Left hindlimb (tissue), 1 donor: ENCODE results near the gene UBP1.
"Not testable (repeated sequence)": the region's sequence is repeated elsewhere in the genome, so short reads cannot be mapped to it uniquely, and the experiment has no call there.

Source experiments
- DNase-seq: peaks from one replicate; pipeline ENCODE4 v3.0.0-alpha.2; 2018

UBP1 gene, protein sequence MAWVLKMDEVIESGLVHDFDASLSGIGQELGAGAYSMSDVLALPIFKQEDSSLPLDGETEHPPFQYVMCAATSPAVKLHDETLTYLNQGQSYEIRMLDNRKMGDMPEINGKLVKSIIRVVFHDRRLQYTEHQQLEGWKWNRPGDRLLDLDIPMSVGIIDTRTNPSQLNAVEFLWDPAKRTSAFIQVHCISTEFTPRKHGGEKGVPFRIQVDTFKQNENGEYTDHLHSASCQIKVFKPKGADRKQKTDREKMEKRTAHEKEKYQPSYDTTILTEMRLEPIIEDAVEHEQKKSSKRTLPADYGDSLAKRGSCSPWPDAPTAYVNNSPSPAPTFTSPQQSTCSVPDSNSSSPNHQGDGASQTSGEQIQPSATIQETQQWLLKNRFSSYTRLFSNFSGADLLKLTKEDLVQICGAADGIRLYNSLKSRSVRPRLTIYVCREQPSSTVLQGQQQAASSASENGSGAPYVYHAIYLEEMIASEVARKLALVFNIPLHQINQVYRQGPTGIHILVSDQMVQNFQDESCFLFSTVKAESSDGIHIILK

DNA sequence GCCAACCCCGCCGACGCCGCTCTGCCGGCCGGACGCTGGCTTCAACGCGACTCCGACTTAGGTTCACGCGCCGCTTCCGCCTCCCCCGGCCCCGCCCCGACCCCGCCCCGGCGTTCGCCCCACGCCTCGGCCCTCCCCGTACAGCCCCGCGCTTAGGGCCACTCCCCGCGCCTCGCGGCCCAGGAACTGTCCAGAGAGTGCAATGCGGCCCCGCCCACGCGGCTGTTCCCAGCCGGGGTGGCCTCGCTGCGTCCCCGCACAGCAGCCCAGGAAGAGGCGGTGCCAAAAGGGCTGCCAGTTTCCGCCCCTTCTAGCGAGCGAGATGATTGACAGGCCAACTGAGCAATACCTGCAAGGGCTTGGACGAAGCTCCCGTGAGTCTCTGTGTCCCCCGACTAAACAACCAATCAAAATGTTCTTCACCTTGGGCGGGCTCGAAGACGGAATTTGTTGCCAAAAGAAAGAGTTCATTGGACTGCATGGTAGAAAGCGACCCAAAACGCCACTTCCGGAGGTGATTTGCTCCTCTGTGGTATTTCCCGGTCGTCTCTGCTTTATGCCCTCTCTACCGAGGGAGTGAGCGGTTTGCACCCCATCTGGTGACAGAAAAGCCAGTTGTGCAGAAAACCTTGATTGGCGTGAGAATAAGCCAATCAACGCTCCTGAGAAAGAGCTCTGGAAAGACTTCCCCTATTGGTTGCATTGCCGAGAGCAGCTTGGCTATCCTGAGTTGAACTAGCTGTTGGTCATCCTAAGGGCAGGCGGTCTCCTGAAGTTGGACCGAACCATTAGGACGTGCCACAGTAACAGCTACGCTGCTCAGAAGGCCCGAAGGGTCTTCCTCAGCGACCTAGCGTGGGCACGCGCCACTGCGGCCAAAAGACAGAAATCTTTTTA, at the start of gene UBP1:
UBP1 (minus strand) TSS at position 78 of the 897 bp plus-strand sequence. CDS start 557 bp downstream, outside the sequence.
- DNase-seq, result peak; percentile 99

DNA sequence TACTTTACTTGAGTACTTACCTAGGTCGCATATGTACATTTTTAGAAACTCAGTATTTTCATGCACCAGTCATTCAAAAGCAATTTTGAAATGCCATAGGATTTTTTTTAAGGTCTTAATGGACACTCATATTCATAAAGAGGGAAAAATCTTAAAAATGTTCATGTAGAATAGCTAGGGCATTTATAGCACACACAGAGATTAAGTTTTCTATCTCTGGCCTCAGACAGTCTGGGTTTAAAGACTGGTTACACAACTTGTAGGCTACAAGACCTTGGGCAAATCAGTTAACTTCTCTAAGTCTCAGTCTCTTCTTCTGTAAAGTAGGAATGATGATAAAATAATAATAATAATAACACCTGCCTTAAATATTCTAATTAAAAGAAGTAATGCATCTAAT, 48.5 kb upstream of the UBP1 start:
- no peak for DNase-seq

DNA sequence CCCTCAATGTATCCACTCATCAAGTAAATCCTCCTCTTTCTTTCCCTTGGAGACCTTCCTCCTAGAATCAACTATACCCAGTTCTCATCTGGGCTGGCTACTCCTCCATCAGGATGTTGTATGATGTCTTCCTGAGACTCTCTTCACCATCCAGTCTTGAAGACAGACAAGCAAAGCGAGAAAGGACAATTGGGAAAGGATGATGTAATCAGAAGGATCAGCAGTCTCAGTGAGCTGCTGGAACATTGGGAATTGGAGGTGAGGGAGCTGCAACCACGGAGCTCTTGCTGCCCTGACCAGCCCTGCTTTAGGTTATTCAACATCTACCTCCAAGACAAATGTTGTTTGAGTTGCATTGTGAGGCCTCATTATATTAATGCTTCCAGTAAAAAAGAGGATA, 48.0 kb upstream of the UBP1 start:
- DNase-seq, result no peak

DNA sequence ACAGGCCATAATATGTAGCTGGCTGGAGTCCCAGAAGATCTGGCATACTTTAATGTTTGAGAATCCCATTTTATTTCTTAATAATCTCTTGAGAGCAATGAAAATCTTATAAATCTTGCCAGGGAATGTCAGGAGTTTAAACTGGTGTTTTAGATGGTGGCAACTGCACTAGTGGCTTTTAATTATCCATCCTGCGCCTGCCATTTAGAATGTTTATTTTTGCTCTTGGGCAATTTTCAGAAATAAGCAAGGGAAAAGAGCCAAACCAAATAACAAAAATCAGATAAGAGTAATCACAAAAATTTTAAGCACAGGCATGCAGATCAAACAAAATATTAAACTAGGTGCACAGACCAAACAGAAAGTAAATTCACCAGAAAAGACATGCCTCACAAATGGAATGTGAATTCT, 41.9 kb upstream of the UBP1 start:
- DNase-seq, result no peak

DNA sequence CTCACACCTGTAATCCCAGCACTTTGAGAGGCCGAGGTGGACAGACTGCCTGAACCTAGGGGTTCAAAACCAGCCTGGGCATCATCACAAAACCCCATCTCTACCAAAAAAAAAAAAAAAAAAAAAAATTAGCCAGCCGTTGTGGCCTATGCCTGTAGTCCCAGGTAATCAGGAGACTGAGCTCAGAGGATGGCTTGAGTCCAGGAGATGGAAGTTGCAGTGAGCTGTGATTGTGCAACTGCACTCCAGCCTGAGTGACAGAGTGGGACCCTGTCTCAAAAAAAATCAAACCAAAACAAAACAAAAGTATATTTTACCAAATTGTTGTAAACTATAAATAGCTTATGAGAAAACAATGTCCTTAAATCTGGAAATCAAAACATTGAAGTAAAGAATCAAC, 34.7 kb upstream of the UBP1 start:
- no peak for DNase-seq

DNA sequence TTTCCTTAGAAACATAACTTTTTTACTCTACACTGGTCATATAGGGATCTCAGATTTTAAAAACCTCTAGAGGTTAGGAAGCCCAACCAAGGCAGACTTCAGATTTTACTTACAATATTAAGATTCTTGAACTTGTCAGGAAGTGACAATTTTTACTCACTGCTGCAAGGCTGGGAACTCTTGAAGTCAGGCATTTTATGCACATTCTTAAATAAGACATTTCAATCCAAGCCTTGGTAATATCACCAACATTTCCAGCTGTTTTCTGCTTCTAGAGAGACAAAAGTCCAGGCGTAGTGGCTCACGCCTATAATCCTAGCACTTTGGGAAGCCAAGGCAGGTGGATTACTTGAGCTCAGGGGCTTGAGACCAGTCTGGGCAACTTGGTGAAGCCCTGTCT, 33.6 kb upstream of the UBP1 start:
- no peak for DNase-seq

DNA sequence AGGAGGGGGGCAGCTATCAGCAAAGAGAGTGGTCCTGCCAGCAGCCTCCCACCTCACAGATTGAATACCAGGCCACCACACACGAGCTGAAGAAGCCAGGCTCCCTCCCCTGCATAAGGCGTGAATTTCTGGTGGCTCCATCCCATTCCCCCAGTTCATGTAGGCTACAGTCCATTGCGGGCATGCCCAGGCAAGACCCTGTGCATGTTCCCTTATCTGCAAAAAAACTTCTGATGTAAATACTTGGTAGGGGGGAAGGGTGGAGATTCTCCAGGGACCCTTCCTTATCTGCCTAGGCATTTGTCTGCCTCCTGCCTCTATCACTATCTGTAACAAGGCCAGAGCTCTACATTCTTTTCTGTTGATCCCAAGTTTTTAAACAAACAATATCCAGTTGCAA, 27.6 kb upstream of the UBP1 start:
- no peak for DNase-seq

DNA sequence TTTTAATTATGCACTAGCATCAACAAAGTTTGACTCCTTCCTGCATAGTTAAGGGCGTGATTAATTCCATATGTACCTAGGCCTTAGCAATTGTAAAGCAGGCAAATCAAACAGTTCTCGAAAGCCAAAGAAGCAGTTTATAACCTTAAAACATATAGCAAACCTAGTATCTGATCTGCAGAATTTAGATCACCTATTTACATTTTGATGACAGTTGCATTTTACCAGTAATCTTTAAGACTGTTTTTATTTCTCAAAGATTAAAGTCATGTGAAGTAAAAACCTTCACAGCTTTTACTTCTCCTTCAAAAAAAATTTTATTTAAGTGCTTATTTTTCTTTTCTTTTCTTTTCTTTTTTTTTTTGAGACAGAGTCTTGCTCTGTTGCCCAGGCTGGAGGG, 20.9 kb upstream of the UBP1 start:
- no peak for DNase-seq

DNA sequence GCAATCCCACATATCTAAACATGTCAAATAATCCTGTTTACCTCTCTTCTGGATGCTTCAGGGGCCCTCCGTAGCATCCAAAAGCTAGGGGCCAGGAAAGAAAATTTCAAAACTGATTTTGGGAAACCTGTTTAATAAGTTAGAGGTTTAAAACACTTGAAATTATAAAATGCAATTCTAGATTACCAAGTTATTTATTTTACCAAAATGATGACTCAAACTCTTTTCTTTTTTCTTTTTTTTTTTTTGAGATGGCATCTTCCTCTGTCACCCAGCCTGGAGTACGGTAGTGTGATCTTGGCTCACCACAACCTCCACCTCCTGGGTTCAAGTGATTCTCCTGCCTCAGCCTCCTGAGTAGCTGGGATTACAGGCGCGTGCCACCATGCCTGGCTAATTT, 19.4 kb upstream of the UBP1 start:
- DNase-seq, result not testable (repeated sequence)

DNA sequence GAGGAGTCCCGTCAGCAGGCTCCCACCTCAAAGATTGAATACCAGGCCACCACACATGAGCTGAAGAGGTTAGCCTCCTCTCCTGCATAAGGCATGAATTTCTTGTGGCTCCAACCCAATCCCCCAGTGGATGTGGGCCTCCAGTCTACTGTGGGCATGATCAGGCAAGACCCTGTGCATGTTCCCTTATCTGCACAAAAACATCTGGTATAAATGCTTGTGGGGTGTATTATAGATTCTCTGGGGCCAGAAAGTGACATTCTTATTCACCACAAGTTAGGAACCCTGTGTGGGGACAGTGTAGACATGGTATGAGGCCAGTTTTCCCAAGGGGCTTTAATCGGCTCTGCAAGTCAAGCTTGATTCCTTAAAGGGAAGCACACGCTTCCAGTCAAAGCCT, 18.2 kb upstream of the UBP1 start:
- DNase-seq, result no peak

DNA sequence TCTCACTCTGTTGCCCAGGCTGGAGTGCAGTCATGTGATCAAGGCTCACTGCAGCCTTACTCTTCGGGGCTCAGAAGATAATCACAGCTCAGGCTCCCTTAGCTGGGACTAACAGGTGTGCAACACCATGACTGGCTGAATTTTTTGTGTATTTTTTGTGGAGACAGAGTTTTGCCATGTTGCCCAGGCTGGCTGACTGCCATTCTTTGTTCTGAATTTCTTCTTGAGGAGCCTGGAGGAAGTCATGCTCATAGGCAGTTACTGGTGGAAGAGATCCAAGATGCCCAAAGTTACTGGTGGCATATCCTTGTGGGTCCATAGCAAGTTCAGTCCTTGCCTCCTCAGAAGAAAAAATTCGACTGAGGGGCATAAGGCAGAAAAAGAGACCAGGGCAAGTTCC, 16.6 kb upstream of the UBP1 start:
- no peak for DNase-seq

DNA sequence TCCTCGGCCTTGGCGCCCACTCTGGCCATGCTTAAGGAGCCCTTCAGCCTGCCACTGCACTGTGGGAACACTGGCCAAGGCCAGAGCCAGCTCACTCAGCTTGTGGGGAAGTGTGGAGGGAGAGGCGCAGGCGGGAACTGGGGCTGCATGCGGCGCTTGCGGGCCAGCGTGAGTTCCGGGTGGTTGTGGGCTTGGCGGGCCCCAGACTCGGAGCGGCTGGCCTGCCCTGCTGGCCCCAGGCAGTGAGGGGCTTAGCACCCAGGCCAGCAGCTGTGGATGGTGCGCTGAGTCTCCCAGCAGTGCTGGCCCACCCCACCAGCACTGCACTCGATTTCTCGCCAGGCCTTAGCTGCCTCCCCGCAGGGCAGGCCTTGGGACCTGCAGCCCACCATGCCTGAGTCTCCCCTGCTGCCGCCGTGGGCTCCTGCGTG, 13.1 kb upstream of the UBP1 start:
- no peak for DNase-seq

DNA sequence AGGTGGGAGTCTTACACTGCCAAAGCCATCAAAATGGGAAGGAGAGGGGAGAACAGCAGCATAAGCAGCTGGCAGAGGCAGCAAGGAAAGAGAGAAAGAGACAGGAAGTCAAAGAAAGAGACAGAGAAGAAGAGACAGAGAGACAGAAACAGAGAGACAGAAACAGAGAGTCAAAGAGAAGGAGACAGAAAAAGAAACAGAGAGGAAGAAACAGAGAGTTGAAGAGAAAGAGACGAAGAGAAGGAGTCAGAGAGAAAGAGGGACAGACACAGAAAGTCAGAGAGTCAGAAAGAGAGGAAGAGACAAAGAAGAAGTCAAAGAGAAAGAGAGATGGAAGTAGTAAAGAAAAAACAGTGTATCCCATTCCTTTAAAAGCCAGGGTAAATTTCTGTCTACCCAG, 11.8 kb upstream of the UBP1 start:
- DNase-seq, result not testable (repeated sequence)

DNA sequence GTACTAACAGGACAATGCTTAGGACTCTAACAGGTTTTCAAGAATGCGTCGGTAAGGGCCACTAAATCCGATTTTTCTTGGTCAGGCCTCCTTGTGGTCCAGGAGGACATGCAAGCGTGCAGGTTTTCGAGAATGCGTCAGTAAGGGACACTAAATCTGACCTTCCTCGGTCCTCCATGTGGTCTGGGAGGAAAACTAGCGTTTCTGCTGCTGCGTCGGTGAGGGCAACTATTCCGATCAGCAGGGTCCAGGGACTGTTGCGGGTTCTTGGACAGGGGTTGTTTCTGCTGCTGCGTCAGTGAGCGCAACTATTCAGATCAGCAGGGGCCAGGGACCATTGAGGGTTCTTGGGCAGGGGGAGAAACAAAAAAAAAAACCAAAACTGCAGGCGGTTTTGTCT, 7.8 kb upstream of the UBP1 start:
- no peak for DNase-seq

DNA sequence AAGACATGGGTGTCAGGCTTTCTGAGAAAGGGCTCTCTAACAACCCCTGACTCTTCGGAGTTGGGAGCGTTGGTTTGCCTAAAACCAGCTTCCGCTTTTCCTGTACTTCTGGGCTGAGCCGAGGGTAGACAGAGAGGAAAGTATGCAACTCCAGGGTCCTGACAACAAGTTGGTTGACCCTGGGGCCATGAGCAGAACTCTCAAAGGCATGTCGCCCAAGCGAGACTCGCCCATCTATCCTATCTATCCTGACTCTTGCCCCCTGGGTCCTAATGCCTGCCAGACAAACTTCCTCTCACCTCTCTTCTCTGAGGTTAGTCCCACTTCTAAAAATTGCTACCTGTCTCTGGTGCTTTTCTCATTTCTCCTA, 7.0 kb upstream of the UBP1 start:
- DNase-seq, result not testable (repeated sequence)

DNA sequence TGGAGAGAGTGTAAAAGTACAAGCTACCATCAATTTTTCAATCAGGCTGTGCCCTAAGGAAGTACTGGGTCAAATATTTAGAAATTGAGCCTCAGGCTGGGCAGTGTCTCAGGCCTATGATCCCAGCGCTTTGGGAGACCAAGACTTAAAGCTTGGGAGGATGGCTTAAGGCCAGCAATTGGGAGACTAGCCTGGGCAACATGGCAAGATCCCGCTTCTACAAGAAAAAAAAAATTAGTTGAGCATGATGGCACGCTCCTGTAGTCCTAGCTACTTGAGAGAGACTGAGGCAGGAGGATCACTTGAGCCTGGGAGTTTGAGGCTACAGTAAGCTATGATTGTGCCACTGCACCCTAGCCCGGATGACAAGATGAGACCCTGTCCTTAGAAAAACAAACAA, 2.0 kb upstream of the UBP1 start:
- no peak for DNase-seq

DNA sequence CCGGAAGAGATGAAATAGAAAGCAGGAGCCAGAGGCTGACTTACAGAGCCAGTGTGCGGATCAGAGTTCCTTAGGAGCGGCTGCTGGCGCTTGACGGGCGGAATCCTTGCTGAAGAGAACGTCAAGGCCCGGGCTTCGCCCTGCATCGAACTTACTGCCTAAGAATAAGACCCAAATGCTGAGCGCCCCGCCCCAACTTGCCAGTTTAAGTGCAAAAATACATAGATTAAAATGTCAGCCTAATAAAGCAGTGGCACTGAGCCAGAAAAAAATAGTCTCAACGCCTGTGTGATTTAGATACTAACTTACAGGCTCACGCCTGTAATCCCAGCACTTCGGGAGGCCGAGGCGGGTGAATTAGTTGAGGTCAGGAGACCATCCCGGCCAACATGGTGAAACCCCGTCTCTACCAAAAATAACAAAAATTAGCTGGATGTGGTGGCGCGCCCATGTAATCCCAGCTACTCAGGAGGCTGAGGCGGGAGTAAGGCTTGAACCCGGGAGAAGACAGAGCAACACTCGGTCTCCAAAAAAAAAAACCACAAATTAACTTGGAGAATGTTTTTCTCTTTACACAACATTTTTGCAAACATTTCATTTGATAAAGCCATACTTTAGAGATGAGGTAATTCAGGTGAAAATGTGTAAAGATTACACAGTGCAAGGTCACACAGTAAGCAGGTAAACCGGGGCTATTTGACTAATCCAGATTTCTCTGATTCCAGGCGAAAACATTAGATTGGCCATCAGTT, 1.2 kb upstream of the UBP1 start:
- no peak for DNase-seq

DNA sequence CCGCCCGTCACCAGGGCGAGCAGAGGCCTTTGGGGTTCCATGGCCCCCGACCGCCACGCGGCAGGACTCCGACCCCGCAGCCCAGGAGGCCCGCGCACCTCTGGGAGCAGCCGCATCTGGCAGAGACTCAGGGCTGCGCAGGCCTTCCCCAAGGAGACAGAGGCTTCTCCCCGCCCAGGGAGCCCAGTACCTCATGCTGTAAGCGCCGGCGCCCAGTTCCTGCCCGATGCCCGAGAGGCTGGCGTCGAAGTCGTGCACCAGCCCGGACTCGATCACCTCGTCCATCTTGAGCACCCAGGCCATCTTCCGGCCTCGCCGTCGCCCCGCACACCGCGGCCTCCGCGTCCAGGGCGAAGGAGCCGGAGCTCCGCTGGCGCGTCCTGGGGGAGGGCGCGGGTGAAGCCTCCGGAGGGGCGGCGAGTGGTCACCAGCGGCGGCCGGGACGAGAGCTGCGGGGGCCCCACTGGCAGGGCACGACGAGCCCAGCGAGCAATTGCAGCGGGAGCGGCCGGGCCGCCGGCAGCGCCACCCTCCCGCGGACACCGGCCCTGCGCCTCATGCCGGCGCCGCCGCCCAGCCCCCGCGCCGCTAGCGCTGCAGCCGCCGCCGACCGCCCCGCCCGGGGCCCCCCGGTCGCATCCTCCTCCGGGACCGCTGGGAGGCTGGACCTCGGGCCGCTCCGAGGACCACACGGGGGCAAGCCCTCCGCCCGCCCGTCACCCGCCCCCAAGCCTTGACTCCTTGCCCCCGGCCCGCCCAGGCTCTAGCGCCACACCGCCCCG, 468 bp downstream of the UBP1 start:
- DNase-seq, result peak; percentile 68

DNA sequence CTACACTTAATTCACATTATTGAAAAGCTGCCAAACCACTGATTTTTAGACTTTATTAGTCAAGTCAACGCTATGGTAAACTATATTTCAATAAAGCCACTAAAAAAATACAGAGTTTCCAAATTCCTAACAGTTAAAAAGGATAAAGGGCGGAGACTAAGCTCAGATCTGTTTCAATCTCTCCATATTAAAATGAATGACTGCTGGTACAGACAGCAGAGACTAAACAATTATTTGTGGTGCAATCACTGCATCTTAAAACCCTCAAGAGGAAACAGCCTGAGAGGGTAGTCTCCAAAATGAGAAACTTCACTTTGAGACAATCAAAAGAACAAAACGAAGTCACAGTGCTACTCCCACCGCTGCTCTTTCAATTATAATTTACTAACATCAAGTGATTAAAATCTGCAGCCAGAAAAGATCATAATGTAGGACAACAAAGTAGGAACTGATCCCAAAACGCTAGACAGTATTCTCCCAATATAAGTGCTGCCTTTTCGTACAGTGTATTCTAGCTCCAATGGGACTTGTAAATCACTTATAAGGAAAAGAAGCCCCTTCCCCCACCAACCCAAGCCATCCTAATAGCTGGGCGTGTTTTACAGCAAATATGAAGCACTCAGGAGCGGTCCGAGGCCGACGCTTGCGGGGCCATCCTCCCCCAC, 1.2 kb downstream of the UBP1 start:
- no peak for DNase-seq

DNA sequence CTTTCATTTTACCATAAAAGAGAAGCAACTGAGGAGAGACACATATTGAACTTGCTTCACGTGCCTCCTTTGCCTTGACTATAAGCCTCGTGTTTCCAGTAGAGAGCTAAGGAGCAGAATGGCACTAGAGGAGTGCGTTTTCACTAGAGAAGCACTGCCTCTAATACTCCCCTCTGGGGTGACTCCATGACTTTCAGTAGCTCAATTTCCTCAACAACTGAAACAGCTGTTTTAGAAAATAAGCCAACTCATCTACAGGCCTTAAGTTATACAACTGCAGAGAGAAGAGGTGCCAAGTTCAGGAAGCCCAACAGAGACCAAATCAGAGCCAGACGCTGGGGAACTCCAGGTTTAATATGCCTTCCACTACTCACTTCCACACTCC, 1.9 kb downstream of the UBP1 start:
- DNase-seq, result no peak

DNA sequence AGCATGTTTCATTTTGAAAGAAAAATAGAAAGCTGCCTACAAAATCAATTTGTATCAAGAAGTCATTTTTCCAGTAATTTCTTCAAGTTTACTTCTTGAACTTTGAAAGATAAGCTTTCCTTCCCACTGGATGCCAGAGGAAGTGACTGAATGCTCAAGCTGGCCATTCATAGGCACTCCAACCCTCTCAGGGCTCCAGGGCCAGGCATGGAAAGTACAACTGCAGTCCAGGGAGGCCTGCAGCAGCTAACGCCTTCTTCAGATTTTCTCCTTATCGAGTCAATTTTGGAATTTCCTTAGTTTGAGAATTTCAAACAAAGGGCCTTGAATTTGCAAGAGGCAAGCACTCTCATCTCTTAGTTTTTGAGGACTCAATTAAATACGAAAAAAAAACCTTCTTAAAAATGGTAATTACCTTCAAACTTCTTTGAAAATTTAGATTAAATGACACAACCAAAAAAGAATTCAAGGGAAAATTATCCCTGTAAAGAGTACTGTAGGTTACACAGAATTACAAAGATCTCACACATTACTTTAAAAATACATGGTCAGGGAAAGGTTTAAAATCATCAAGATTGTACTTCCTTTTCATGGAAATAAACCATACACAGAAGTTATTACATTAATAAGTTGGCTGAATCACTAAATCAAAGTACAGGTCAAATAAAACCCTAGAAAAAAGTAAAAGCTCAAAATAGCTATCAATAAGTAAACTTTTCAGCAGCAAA, 2.5 kb downstream of the UBP1 start:
- DNase-seq, result no peak
